AG04449 (cell line): ENCODE results near the gene FOXE1.

ENCODE experiments used
- CTCF ChIA-PET: fragments of 350-600 bp; formaldehyde crosslinking; extraction: SDS; loops from one replicate; lab custom pipeline; 2021; ENCODE audit warnings: antibody characterized with exemption; lab: Yijun Ruan, JAX
- POLR2A ChIA-PET: fragments of 400-600, 350-600 bp; formaldehyde crosslinking; extraction: SDS; loops from one replicate; lab custom pipeline; 2020; ENCODE audit warnings: antibody characterized with exemption, inconsistent platforms; lab: Yijun Ruan, JAX
- DNase-seq: peaks from one replicate; pipeline ENCODE4 v3.0.0-alpha.2; 2010; ENCODE audit warnings: low read depth, low spot score
- H3K4me3 ChIP-seq: 2 replicates; pipeline ENCODE4 v1.5.1; 2011; ENCODE audit warnings: low read depth, mild to moderate bottlenecking, control low read depth, low read length
- CTCF ChIP-seq: IDR thresholded peaks from one replicate; pipeline ENCODE4 v1.5.1; 2011; ENCODE audit warnings: mild to moderate bottlenecking, moderate library complexity, low read length, control low read depth, inconsistent platforms; ENCODE audit not compliant: insufficient read depth; ENCODE audit errors: missing control alignments

Gene FOXE1

DNA sequence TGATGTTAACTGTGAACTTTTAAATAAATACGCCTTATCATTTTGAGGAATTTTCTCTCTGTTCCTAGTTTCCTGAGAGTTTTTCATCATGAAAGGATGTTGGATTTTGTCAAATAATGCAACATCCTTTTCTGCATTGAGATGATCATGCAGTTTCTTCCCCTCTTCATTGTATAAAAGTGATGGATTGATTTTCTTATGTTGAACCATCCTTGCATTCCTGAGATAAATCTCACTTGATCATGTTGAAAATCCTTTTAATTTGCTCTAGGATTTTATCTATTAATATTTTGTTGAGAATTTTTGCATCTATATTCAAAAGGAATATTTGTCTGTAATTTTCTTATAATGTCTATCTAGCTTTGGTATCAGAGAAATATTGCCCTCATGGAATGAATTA is 13.3 kb downstream of the FOXE1 start:
- H3K4me3 ChIP-seq: no peak overlapping the region
- ChIA-PET POLR2A (no interaction called here), CTCF (interaction anchor here (1.1 to 2.1 kb wide), 3 partner anchors 13 to 33 kb away, joined by 3 to 5 read pairs (median 3); no protein-coding TSS in a partner anchor)
- no peak for DNase-seq
- no peak for TF ChIP-seq CTCF

DNA sequence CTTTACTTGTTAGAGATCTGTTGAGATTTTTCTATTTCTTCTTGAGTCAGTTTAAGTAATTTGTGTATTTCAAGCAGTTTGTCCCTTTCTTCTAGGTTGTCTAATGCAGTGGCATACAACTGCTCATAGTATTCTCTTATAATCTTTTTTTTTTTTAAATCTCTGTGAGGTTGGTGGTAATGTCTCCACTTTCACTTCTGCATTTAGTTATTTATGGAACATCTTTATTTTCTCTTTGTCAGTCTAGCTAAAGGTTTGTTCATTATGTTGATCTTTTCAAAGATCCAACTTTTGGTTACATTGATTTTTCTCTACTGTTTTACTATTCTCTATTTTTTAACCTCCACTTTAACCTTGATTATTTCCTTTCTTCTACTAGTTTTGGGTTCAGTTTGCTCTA is 13.8 kb downstream of the FOXE1 start:
- ChIA-PET CTCF (interaction anchor here (1.8 to 2.1 kb wide), 2 partner anchors 24 to 33 kb away, joined by 3 to 5 read pairs; no protein-coding TSS in a partner anchor), POLR2A (no interaction called here)

GRCh38 chr9:97868859-97869258 is 15.8 kb downstream of the FOXE1 start:
- CTCF ChIA-PET: no interaction called here
- TF ChIP-seq CTCF: no peak
- POLR2A ChIA-PET: no interaction called here
- DNase-seq: no peak
- no peak overlapping the region for H3K4me3 ChIP-seq

More for the DNA sequence above, 13.8 kb downstream of the FOXE1 start:
- no peak for TF ChIP-seq CTCF
- no peak overlapping the region for H3K4me3 ChIP-seq
- no peak for DNase-seq

GRCh38 chr9:97873425-97873824 is 20.4 kb downstream of the FOXE1 start:
- no peak for DNase-seq
- ChIA-PET CTCF (interaction anchor here (1.2 to 2.4 kb wide), 2 partner anchors 10 to 27 kb away, joined by 3 to 8 read pairs; no protein-coding TSS in a partner anchor), POLR2A (no interaction called here)
- TF ChIP-seq CTCF: no peak
- H3K4me3 ChIP-seq: no peak overlapping the region

GRCh38 chr9:97873882-97874281 is 20.9 kb downstream of the FOXE1 start:
- ChIA-PET CTCF (interaction anchor here (1.2 to 2.4 kb wide), 2 partner anchors 10 to 27 kb away, joined by 3 to 8 read pairs; no protein-coding TSS in a partner anchor), POLR2A (no interaction called here)
- no peak for DNase-seq
- TF ChIP-seq CTCF: no peak
- no peak overlapping the region for H3K4me3 ChIP-seq

DNA sequence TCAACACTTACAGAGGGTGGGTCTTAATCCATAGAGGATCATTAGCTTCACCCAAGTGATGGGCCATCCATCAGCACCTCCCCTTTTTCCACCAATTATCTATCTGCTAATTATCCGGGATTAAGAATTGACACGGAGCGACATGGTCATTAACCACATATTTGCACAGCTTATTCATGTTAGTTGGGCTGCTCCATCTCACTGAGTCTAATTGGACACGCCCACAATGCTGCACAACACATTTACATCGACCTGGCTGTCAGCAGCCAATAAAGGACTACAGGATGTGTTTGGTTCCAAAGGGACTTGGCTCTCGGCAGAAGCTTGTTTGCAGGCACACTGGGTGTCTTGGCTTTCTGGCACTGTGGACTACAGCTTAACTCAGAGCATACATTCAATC is 21.6 kb downstream of the FOXE1 start:
- POLR2A ChIA-PET: no interaction called here
- no peak for TF ChIP-seq CTCF
- DNase-seq: no peak
- no peak overlapping the region for H3K4me3 ChIP-seq
- CTCF ChIA-PET: interaction anchor here (1.2 to 2.4 kb wide), 2 partner anchors 11 to 26 kb away, joined by 3 to 8 read pairs; no protein-coding TSS in a partner anchor
